ENCODE measurements around the gene SIDT1.

SIDT1 gene

GRCh38 chr3:113664523-113665094 is 132.3 kb downstream of the SIDT1 start:
- Histone ChIP-seq H3K27ac (ENCODE audit: poor library complexity, severe bottlenecking) (no peak overlapping the region), H3K27me3 (ENCODE audit: insufficient read depth, poor library complexity, severe bottlenecking) (no peaks in the 10 kb centered on the region), H3K9me3 (ENCODE audit: severe bottlenecking) (no peaks in the 10 kb centered on the region), H3K4me1 (ENCODE audit: insufficient read depth, poor library complexity, severe bottlenecking) (no peaks in the 10 kb centered on the region), H3K4me3 (ENCODE audit: severe bottlenecking) (no peak overlapping the region), H3K36me3 (ENCODE audit: low read depth) (no peaks in the 10 kb centered on the region)
- no peak for TF ChIP-seq CTCF (IDR thresholded peaks at IDR 0.05; ENCODE audit: poor library complexity, severe bottlenecking)
- ATAC-seq (ENCODE audit: low read depth), result no peak
- DNase-seq (ENCODE audit: low spot score), result no peak

GRCh38 chr3:113668015-113668414 is 135.7 kb downstream of the SIDT1 start:
- no peaks in the 10 kb centered on the region for H3K4me1 ChIP-seq (ENCODE audit: insufficient read depth, poor library complexity, severe bottlenecking)
- H3K27me3 ChIP-seq (ENCODE audit: insufficient read depth, poor library complexity, severe bottlenecking), result no peaks in the 10 kb centered on the region
- no peak for TF ChIP-seq CTCF (IDR thresholded peaks at IDR 0.05; ENCODE audit: poor library complexity, severe bottlenecking)
- DNase-seq (ENCODE audit: low spot score) (no peak), ATAC-seq (ENCODE audit: low read depth) (no peak)
- no peak overlapping the region for H3K4me3 ChIP-seq (ENCODE audit: severe bottlenecking)
- H3K27ac ChIP-seq (ENCODE audit: poor library complexity, severe bottlenecking), result no peak overlapping the region
- peaks cover 4% of the 10 kb centered on the region; the same call in 1 of the 2 replicates for H3K36me3 ChIP-seq (ENCODE audit: low read depth)
- H3K9me3 ChIP-seq (ENCODE audit: severe bottlenecking), result no peaks in the 10 kb centered on the region

DNA sequence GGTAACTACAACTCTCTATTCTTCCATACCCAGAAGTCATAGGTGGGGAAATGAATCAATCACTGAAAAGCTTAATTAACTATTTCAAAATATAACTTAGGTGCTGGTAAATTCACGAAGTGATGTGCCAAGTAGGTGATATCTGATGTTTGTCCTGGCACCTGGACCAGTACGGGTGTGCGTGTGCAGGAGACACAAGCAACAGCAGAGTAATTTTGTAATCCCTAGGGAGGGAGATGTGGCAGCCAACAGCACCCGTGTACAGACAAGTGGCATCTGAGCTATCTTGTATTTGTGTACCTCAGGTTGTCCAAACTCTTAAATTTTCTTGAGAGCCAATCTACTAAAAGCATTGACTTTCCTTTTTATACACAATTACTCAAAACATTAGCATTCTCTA is 141.2 kb downstream of the SIDT1 start:
- TF ChIP-seq CTCF (IDR thresholded peaks at IDR 0.05; ENCODE audit: poor library complexity, severe bottlenecking), result no peak

DNA sequence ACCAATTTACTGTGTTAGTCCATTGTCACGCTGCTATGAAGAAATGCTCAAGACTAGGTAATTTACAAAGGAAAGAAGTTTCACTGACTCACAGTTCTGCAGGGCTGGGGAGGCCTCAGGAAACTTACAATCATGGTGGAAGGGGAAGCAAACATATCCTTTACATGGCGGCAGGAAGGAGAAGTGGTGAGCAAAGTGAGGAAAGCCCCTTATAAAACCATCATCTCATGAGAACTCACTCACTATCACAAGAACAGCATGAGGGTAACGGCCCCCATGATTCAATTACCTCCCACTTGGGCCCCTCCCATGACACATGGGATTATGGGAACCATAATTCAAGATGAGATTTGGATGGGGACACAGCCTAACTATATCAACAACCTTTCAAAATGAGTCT is 143.9 kb downstream of the SIDT1 start:
- DNase-seq (ENCODE audit: low spot score) (no peak), ATAC-seq (ENCODE audit: low read depth) (no peak)
- Histone ChIP-seq H3K4me3 (ENCODE audit: severe bottlenecking) (no peak overlapping the region), H3K27me3 (ENCODE audit: insufficient read depth, poor library complexity, severe bottlenecking) (no peaks in the 10 kb centered on the region), H3K4me1 (ENCODE audit: insufficient read depth, poor library complexity, severe bottlenecking) (no peaks in the 10 kb centered on the region), H3K9me3 (ENCODE audit: severe bottlenecking) (no peaks in the 10 kb centered on the region), H3K36me3 (ENCODE audit: low read depth) (peaks cover 7% of the 10 kb centered on the region; the same call in 1 of the 2 replicates), H3K27ac (ENCODE audit: poor library complexity, severe bottlenecking) (no peak overlapping the region)
- TF ChIP-seq CTCF (IDR thresholded peaks at IDR 0.05; ENCODE audit: poor library complexity, severe bottlenecking), result no peak

More for the DNA sequence above, 141.2 kb downstream of the SIDT1 start:
- H3K27ac ChIP-seq (ENCODE audit: poor library complexity, severe bottlenecking), result no peak overlapping the region
- no peaks in the 10 kb centered on the region for H3K9me3 ChIP-seq (ENCODE audit: severe bottlenecking)
- H3K4me1 ChIP-seq (ENCODE audit: insufficient read depth, poor library complexity, severe bottlenecking), result no peaks in the 10 kb centered on the region
- H3K4me3 ChIP-seq (ENCODE audit: severe bottlenecking), result no peak overlapping the region
- no peaks in the 10 kb centered on the region for H3K27me3 ChIP-seq (ENCODE audit: insufficient read depth, poor library complexity, severe bottlenecking)
- ATAC-seq (ENCODE audit: low read depth), result no peak
- peaks cover 7% of the 10 kb centered on the region; the same call in 1 of the 2 replicates for H3K36me3 ChIP-seq (ENCODE audit: low read depth)
- DNase-seq (ENCODE audit: low spot score), result no peak

- Histone ChIP-seq H3K9me3 (ENCODE audit: severe bottlenecking) (no peaks in the 10 kb centered on the region), H3K36me3 (ENCODE audit: low read depth) (0 out of 2 replicates have a peak, but pooled peaks cover 4% of the 10 kb centered on the region), H3K4me1 (ENCODE audit: insufficient read depth, poor library complexity, severe bottlenecking) (no peaks in the 10 kb centered on the region), H3K27me3 (ENCODE audit: insufficient read depth, poor library complexity, severe bottlenecking) (no peaks in the 10 kb centered on the region), H3K27ac (ENCODE audit: poor library complexity, severe bottlenecking) (no peak overlapping the region), H3K4me3 (ENCODE audit: severe bottlenecking) (no peak overlapping the region)
- no peak for TF ChIP-seq CTCF (IDR thresholded peaks at IDR 0.05; ENCODE audit: poor library complexity, severe bottlenecking)
- no peak for DNase-seq (ENCODE audit: low spot score)
- ATAC-seq (ENCODE audit: low read depth), result no peak
Observed at GRCh38 chr3:113677737-113678136, 145.4 kb downstream of the SIDT1 start.
